ENCODE results near the gene TRMT61B.

TRMT61B gene

GRCh38 chr2:28822036-28822435 is 48.1 kb downstream of the TRMT61B start:
- TF ChIP-seq TAF1 (IDR thresholded peaks at IDR 0.05; ENCODE audit: borderline replicate concordance, insufficient read depth, low read length) (no peak), REST (IDR thresholded peaks at IDR 0.05; ENCODE audit: insufficient read depth in 1 of 2, low read depth in 2 of 2, low read length in 2 of 2) (no peak), POLR2AphosphoS5 (IDR thresholded peaks at IDR 0.05; ENCODE audit: low read depth, low read length) (no peak), FOXP2 (optimal IDR thresholded peaks at IDR 0.05; ENCODE audit: borderline replicate concordance, extremely low read depth, extremely low read length, insufficient read depth) (no peak), SIN3A (IDR thresholded peaks at IDR 0.05; ENCODE audit: borderline replicate concordance, insufficient read depth, low read length) (no peak)

- no peak for TF ChIP-seq REST (IDR thresholded peaks at IDR 0.05; ENCODE audit: insufficient read depth in 1 of 2, low read depth in 2 of 2, low read length in 2 of 2)
- TF ChIP-seq TAF1 (IDR thresholded peaks at IDR 0.05; ENCODE audit: borderline replicate concordance, insufficient read depth, low read length): no peak
- TF ChIP-seq FOXP2 (optimal IDR thresholded peaks at IDR 0.05; ENCODE audit: borderline replicate concordance, extremely low read depth, extremely low read length, insufficient read depth): no peak
- no peak for TF ChIP-seq SIN3A (IDR thresholded peaks at IDR 0.05; ENCODE audit: borderline replicate concordance, insufficient read depth, low read length)
- TF ChIP-seq POLR2AphosphoS5 (IDR thresholded peaks at IDR 0.05; ENCODE audit: low read depth, low read length): no peak
These were observed 48.7 kb downstream of the TRMT61B start for GRCh38 chr2:28821295-28821958.

GRCh38 chr2:28818053-28818452 is 52.1 kb downstream of the TRMT61B start:
- no peak for TF ChIP-seq FOXP2 (optimal IDR thresholded peaks at IDR 0.05; ENCODE audit: borderline replicate concordance, extremely low read depth, extremely low read length, insufficient read depth)
- no peak for TF ChIP-seq POLR2AphosphoS5 (IDR thresholded peaks at IDR 0.05; ENCODE audit: low read depth, low read length)
- TF ChIP-seq SIN3A (IDR thresholded peaks at IDR 0.05; ENCODE audit: borderline replicate concordance, insufficient read depth, low read length): no peak
- no peak for TF ChIP-seq TAF1 (IDR thresholded peaks at IDR 0.05; ENCODE audit: borderline replicate concordance, insufficient read depth, low read length)
- TF ChIP-seq REST (IDR thresholded peaks at IDR 0.05; ENCODE audit: insufficient read depth in 1 of 2, low read depth in 2 of 2, low read length in 2 of 2): no peak

- TF ChIP-seq FOXP2 (optimal IDR thresholded peaks at IDR 0.05; ENCODE audit: borderline replicate concordance, extremely low read depth, extremely low read length, insufficient read depth) (peak; percentile 39), SIN3A (IDR thresholded peaks at IDR 0.05; ENCODE audit: borderline replicate concordance, insufficient read depth, low read length) (no peak)
These were observed 59.5 kb downstream of the TRMT61B start, which contains the start of gene SPDYA for GRCh38 chr2:28810384-28811285. SPDYA (plus strand) TSS chr2:28810834; CDS start chr2:28816015, 5,181 bp downstream.

- TF ChIP-seq TAF1 (IDR thresholded peaks at IDR 0.05; ENCODE audit: borderline replicate concordance, insufficient read depth, low read length): no peak
- no peak for TF ChIP-seq REST (IDR thresholded peaks at IDR 0.05; ENCODE audit: insufficient read depth in 1 of 2, low read depth in 2 of 2, low read length in 2 of 2)
- no peak for TF ChIP-seq FOXP2 (optimal IDR thresholded peaks at IDR 0.05; ENCODE audit: borderline replicate concordance, extremely low read depth, extremely low read length, insufficient read depth)
- no peak for TF ChIP-seq SIN3A (IDR thresholded peaks at IDR 0.05; ENCODE audit: borderline replicate concordance, insufficient read depth, low read length)
- TF ChIP-seq POLR2AphosphoS5 (IDR thresholded peaks at IDR 0.05; ENCODE audit: low read depth, low read length): no peak
These were observed 60.2 kb downstream of the TRMT61B start for GRCh38 chr2:28809927-28810326.

All from PFSK-1 (cell line).